Measurements from ENCODE around the gene CLOCK.

CLOCK gene

DNA sequence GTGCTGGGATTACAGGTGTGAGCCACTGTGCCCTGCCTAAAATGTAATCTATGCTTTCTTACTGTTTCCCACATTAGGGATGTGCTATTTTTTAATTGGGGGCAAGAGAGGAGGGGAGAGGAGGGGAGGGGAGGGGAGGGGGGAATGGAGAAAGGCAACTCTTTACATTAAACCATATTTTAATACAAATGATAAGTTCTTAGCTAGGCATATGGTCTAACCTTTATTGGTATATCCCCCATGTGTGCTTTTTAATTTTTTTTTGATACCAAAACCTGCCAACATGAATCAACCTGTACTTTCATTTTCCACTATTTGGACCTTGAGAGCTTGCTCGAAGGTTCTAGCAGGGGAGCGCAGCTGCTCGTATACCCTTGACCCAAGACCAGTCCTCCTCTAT, 6.4 kb downstream of the CLOCK start:
- DNase-seq: no peak

DNA sequence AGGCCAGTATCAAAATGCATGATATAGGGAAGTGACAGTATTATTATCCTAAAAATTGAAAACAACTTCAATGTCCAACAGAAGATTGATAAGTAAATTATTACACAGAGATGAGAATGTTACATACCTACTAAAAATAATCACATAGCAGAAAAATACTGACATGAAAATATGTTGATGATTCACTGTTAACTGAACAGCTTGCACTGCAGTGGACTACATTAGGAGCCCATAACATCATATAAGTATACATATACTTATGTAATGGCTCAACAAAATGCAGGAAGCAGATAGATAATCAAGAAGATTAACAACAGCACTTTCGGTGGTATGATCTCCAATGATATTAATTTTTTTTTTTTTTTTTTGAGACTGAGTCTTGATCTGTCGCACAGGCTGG, 7.1 kb downstream of the CLOCK start:
- no peak for DNase-seq

DNA sequence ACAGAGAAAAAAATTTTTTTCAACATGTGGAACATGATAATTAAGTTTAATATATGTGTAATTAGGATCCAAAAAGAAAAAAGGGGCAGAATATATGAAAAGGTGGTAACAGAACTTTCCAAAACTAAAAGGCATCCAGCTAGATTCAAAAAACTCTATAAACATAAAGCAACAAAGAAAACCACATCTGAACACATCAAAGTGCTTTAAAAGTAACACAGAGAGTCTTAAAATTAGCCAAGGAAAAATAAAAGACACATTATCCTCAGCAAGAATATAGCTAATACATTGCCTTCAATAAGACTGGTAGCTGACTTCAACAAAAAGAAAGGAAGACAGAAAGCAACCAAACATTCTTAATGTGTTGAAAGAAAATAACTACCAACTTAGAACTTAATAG, 8.2 kb downstream of the CLOCK start:
- no peak for DNase-seq

DNA sequence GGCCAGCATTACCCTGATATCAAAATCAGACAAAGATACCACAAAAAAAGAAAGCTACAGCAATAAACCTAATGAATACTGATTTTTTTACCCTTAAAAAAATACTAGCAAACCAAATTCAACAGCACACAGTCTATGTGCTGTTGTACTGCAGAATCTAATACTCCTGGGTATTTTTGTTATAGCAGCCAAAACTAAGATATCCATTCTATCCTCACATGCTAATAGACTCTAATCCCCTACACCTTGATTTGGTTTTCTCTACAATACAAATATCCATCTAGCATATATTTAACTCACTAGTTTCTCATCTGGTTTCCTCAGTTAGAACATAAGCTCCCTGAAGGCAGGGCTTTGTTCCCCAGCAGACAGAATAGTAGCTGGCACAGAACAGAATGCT, 12.4 kb downstream of the CLOCK start:
- DNase-seq: no peak

DNA sequence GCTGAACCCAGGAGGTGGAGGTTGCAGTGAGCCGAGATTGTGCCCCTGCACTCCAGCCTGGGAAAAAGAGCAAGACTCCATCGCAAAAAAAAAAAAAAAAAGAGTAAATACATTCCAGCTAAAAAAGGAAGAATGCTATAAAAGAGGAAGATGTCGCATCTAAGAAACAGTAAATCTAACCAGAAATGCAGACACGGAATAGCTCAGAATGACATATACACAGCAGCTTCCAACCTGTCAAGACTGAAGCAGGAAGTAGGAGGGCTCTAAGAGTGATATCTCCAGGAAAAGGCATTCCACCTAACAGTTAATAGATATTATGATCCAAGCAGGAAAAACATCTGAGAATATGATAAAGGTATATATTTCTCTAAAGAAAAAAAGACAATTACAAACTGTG, 16.0 kb downstream of the CLOCK start:
- no peak for DNase-seq

DNA sequence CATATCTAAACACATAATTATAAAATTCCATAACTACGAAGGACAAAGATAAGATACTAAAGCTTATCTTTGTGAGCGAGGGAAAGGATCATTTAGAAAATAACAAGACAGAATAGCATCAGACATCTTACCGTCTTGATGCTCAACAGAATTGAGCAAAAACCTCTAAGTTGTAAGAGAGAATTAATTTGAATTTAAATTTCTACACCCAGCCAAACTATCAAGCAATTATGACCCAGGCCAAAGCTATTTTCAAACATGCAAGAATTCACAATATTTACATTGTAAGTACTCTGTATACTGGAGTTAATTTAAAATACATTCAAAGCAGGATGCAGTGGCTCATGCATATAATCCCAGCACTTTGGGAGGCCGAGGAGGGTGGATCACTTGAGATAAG, 16.5 kb downstream of the CLOCK start:
- DNase-seq: no peak

DNA sequence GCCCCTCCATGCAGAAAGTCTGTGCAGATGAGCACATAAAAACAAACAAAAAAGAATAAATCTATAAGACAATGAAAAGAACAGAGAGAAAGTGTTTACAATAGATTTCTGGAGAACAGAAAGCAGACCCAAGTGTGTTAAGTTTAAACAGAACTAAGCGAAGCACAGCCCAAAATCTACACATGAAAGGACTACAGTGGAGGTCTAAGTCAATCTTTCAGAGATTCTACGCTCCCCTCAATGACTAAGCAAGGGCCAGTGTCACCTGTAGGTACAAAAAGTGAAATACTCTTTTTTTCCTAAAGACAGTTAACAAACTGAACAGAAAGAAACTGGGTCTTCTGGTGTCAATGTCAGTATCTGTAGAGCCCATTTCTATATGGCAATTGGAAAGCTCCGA, 18.2 kb downstream of the CLOCK start:
- DNase-seq: no peak

DNA sequence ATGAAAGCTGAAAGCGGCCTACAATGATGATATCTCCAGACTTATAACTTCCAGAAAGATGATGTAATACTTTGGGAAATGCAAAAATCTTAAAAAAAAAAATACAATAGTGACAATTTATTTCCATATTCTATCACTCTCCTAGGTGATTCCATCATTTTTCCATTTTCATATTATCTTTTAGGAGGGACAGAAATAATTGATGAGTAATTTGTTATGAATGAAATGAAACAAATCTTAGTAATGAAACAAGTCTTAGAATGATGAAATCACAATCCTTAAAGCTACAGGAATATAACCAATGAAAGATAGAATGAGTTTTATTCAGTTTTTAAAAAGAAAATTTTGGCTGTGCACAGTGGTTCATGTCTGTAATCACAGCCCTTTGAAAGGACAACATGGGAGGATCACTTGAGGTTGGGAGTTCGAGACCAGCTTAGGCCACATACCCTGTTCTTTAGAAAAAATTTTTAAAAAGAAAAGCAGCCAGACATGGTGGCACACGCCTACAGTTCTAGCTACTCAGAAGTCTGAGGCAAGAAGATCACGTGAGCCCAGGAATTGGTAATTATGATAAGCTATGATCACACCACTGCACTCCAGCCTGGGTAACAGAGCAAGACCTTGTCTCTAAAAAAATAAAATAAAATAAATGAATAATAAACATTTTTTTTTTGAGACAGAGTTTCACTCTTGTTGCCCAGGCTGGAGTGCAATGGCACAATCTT, 21.7 kb downstream of the CLOCK start:
- DNase-seq: no peak

DNA sequence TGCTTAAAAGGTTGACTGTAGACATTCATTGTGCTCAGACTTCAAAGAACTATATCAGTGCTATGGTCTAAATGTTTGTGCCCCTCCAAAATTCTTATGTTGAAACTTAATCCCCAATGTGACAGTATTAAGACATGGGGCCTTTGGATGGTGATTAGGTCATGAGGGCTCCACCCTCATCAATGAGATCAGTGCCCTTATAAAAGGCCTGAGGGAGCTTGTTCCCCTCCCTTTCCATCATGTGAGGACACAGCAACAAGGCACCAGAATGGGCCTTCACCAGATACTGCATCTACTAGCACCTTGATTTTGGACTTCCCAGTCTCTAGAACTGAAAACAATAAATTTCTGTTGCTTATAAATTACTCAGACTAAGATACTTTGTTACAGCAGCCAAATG, 28.3 kb downstream of the CLOCK start:
- DNase-seq: no peak

DNA sequence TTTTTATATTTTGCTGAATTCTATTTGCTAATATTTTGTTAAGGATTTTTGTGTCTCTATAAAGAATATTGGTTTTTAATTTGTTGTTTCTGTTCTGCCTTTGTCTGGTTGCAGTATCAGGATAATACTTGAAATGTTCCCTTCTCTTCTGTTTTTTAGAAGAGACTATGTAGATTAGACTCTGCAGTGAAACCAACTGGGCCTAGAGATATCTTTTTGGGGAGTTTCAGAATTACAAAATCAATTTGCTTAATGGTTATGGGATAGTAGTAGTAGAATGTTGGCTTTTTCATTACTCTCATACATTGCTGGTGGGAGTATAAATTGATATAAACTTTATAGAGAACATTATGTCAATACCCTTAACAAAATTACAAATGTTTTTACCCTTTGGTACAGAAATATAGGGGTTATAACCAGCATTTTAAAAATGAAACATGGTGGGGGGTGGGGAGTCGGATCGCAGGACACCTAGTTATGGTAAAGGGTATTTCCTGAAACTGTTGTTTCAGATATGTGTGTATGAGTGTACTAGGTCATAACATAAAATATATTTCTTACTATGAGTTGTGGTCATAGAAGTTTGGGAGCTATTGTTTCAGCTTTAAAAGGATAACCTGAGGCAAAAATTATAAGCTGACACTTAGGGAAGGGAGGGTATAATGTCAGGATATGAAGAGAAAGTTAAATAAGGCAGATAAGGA, 29.0 kb downstream of the CLOCK start:
- DNase-seq: no peak

DNA sequence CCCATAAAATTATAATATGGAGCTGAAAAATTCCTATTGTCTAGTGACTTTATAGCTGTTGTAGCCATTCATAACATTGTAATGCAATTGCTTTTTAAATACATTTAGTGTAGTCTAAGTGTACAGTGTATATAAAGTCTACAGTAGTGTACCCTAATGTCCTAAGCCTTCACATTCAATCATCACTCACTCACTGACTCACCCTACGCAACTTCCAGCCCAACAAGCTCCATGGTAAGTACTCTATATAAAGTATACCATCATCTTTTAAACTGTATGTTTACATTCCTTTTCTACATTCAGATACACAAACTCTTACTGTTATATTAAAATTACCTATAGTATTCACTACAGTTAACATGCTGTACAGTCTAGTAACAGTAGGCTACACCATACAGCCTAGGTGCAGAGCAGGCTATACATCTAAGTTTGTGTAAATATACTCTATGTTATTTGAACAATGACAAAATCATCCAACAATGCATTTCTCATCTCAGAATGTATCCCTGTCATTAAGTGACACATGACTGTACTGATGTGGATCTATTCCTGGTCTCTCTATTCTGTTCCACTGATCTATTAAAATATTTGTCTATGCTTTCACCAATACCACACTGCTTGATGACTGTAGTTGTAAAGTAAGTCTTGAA, 33.7 kb downstream of the CLOCK start:
- no peak for DNase-seq

DNA sequence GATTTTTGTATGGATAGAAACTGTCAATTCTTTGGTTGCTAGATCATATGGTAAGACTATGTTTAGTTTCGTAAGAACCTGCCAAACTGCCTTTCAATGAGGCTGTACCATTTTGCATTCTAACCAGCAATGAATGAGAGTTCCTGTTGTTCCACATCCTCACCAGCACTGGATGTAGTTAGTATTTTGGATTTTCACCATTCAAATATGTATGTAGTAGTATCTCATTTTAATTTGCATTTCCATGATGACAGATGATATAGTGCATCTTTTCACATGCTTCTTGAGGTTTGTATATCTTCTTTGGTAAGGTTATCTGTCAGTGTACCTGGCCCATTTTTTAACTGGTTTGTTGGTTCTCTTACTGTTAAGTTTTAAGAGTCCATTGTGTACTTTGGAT, 34.6 kb downstream of the CLOCK start:
- no peak for DNase-seq

DNA sequence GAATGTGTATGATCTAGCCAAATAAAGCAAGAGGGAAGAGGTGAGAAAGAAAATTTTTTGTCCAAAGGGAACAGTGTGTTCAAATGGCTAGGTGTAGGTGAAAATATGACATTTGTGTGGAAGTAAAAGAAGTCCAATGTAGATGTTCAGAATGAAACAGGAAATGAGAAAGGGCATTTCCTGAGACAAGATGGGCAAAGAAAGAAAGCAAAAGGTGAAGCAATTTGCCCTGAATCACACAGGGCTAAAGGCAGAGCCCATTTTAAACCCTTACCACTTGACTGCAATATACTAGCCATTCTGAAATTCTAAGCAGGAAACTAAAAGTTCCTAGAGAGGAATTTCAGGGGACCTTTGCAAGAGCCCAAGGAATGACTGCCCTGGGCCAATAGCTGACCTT, 36.0 kb downstream of the CLOCK start:
- DNase-seq: no peak

DNA sequence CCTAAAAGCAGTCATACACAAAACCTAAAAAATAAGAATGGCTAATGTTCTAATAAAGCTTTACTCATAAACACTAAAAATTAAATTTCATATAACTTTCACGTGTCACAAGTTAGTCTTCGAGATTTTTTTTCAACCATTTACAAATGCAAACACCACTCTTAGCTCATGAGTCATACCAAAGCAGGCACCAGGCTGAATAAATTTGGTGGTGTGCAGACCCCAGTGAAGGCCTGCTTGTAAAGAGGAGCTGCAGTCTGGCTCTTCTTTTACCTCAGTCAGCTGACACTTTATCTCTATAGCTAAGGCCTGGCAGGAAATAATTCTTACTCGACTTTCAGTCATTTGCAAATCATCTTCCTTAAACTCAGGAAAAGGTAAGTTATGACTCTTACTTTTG, 37.4 kb downstream of the CLOCK start:
- no peak for DNase-seq

DNA sequence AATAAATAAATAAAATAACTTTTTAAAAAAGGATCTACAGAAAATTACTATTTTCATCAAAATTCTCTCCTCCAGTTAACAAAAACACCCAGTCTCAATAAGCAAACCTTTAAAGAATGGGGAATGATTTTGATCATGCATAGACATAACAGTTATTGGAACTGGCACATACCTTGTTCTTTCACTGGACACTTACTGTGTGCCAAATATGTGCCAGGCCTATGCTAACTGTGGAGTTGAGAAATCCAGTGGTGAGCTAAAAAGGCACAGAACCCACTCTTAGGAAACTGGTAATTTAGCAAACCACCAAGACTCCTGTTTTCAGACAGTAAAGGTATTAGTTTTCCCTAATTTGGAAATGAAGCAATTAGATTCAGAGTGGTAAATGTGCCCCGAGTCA, 39.1 kb downstream of the CLOCK start:
- DNase-seq: no peak

DNA sequence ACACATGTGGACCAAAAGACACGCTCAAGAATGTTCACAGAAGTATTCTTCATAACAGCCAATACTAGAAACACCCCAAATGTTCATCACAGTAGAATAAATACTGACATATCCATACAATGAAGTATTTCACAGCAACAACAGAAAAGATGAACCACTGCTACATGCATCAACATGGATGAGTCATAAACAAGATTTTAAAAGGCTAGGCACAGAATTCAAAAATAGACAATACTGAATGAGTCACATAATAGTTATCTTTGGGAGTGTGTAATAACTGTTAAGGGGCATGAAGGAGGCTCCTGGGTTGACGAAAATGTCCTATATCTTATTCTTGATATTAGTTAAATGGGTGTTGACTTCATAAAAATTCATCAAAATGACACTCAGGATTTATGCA, 43.5 kb downstream of the CLOCK start:
- no peak for DNase-seq

DNA sequence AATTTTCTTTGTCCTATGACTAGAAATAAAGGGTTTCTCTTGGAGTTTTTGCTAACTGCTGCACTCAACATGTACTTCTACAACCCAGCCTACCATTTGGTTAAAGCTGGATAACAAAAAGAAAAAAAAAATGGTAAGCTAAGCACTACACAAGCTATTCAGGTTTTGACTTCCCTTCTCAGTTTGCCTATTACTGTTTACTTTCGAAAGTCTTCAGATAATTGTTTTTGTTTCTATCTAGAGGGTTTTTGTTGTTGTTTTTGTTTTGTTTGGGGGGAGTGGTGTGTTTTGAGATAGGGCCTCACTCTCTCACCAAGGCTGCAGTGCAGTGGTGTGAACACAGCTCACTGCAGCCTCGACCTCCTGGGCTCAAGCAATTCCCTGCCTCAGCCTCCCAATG, 46.6 kb downstream of the CLOCK start:
- no peak for DNase-seq

DNA sequence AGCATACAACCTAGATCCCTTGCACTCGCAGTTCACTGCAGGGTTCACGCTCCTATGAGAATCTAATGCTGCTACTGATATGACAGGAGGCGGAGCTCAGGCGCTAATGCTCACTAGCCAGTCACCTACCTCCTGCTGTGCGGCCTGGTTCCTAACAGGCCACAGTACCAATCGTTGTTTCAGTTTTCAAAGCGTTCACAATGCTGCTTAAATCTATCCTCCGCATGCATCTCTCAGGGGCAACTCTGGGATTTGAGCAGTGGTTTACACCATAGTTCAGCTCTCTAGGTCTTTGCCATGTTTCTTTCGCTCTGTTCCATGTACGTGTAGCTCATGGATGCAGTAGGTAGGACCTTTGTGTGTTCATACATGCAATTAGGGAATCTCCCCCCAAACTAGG, 47.2 kb downstream of the CLOCK start:
- DNase-seq: no peak

DNA sequence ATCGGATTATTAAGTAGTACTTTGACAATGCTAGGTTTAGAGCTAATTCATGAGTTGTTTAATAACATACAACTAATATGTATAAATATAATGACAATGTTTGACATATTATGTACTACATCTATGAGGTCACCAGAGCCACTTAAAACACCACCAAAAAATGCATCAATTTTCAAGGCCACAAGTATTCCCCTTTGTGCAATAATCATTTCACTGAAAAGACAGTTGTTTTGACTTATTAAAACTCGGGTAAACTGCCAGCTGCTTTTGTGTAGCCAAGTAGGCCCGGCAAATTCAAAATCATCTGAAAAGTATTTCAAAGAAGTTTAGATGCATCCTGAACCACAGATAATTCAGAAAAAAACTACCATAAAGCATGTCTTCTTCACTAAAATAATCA, 48.7 kb downstream of the CLOCK start:
- DNase-seq: no peak

DNA sequence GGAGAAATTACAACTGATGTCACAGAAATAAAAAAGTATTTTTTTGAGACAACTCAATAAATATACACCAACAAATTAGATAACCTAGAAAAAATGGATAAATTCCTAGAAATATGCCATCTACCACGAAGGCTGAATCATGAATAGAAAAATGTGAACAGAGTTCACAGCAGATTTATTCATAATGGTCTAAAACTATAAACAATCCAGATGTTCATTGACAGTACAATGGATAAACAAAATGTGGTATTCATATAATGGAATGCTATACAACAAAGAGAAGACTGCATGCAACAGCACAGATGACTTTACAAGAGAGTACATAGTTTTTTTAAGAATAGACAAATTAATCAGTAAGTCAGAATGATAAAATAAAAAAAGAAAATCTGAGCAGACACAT, 55.2 kb downstream of the CLOCK start:
- DNase-seq: no peak

DNA sequence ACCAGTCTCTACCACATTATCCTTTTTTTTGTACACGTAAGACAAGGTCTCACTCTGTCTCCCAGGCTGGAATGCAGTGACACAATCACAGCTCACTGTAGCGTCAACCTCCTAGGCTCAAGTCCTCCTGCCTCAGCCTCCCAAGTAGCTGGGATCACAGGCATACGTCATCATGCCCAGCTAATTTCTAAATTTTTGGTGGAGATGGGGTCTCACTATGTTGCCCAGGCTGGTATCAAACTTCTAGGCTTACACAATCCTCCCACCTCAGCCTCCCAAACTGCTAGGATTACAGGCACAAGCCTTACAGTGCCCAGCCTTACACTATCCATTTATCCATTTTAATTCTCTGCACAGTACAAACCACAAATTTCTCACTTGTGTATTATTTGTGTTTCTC, 58.0 kb downstream of the CLOCK start:
- DNase-seq: no peak

DNA sequence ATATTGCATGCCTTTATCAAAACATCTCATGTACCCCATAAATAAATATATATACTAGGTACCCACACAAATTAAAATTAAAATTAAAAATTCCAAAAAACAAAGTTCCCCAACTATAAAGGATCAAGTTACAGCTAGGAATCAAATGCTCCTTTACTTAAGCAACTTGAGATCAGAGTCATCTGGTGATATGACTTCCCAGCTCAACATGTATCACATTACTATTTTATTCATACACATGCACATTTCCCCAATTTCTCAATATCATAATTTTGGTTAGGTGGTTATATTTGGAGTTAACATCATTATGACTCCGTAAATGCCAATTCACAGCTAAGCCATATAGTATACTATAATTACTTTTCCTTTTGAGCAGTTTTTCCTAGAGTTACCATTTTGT, 60.9 kb downstream of the CLOCK start:
- DNase-seq: no peak

DNA sequence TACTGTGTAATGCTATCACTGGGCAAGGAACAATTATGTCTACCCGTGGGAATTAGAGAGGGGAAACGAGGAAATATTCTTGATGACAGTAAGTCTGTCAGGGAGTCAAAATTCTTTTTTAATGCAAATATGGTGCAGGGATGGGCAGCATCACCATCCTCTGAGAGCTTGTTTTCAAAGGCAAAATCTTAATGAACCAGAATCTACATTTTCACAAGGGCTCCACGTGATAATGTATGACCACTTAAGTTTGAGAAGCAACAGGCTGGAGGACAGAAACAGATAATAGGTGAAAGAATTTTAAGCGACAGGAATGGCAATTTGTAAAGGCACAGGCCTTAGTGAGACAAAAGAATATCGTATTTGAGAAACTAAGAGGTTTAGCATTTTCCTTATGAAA, 63.4 kb downstream of the CLOCK start:
- DNase-seq: no peak

DNA sequence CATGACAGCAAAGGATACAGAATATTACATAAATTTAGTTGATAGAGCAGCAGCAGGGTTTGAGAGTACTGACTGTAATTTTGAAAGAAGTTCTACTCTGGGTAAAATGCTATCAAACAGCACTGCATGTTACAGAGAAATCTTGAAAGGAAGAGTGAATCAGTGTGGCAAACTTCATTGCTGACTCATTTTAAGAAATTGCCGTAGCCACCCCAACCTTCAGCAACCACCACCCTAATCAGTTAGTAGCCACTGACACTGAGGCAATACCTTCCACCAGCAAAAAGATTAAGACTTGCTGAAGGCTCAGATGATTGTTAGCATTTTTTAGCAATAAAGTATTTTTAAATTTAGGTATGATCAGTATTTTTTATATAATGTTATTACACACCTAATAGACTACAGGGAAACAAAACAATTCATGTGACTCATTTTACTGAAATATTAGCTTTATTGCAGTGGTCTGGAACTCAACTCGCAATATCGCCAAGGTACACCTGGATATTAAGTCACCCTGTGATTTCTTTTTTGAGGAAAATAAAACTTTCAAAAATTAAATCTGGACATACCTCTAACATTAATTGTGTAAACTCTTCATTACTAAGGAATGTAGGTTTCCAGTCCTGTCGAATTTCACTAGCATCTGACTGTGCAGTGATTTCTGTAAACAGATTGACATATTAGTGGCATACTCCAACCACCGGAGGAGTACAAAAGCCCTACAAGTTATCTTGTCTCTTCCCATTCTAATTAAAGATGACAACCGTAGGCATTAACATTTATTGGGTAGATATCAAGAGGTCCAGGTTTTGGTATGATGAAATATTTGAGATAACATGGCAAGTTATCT, 71.1 kb downstream of the CLOCK start:
- no peak for DNase-seq
